HG03066 (cell line): ENCODE results near the gene ARL15.
"Not testable (repeated sequence)": the region's sequence is repeated elsewhere in the genome, so short reads cannot be mapped to it uniquely, and the experiment has no call there.

ENCODE experiments used
- ATAC-seq: cut with Tn5 transposase; IDR thresholded peaks from one replicate; pipeline ENCODE4 v1.9.1; 2021; ENCODE audit warnings: low read depth; ENCODE audit not compliant: unreplicated experiment

The ARL15 gene

DNA sequence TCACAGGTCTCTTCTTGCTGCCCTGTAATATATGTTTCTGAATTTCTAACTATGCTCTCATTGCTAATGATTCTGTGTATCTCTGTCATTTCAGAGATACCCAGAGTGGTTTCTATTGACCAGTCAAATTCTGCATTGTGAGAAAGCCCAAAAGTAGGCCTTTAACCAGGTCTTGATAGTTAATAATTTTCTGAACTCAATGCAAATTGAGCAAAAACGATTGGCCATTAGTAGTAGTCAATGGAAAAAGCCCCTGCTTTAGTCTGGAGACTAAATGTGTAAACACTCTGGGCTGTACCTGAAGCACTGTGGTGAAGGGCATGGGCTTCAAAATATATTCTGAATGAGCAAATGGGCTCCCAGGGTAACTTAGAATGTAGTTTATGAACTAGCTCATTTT is 307.6 kb downstream of the ARL15 start:
- no peak for ATAC-seq

DNA sequence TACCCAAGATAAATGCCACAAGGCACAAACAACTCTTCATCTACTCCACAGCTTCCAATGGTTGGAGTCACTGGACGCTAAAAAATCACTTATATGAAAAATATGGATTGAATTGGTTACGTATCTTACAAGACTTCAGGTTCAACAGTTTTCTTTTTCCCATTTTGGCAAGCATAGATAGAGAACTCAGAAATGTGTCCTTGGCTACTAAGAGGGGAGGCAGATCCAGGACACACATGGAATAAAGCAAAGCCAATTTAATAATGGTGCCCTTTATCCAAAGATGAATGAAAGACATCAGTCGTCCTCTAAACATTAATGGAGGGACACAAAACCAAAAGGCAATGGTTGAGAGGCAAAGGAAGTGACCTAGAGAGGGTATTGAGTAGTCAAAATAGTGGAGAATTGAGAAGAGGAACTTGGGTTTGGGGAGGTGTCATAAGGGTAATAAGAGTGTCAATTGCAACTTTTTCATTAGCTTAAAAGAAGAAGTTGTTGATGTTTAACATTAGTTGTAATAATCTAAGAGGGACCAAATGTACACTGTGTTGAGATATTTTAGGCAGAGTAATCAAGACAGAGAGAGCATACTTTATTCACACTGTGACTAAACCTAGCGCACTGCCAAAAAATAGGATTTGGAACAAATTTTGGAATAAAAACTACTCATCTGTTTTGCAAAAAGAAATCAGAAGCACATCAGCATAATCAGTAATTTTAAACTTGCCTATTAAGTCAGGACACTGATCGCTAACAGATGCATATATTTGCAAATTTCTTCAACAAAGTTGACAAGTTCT is 308.2 kb downstream of the ARL15 start:
- ATAC-seq = no peak

DNA sequence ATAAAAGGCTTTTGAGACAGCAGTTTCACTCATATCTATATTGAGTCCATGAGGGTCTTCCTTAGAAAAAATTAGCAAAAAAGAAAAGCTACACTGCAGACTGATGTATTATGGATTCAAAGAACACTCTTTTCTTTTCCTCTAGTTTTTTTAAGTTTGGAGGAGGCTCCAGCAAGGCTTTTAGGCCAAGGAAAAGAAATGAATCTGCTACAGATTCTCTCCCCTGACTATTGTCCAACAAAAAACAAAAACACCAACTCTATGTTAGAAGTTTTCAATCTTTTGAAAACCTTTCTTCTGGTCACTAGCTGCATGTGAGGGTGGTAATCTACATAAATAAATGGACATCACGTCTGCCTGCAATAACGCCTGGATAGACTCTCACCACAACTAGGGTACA is 310.4 kb downstream of the ARL15 start:
- ATAC-seq = no peak

DNA sequence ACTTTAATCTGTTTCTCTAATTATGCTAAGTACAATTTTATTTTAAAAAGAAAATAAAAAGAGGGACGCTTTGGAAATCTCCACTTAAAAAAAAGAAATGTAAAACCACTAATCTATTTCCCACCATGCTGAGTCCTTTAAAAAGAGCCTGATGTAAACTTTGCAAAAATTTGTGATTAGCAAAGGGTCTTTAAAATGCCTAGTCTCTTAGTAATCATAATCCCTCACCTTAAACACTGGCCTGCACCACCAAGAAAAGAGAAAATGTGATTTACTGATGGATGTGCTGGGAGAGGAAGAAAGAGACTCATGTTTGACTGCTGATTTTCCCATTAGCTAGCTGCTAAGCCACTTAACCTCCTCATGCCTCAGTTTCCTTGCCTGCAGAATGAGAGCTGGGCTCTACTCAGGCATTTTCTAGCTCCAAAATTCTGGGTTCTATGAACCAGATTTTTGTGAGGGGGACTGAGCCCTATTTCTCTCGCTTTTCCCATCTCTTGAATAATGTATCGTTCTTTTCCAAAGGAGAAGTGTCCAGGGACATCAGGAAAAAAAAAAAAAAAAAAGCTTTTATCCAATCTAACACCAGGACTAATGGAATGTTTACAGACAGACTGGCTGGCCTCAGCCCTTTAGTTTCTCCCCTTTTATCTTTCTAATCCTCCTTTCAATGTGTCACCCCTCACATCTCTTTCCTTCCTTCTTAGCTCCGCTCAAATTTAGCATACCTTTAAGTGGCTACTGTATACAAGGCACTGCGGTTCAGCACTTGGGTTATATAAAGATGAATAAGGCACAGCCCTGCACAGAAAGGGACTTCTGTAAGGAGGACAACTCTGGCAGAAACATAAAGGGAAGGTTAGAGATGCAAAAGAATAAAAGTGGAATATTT is 312.4 kb downstream of the ARL15 start:
- ATAC-seq = no peak

DNA sequence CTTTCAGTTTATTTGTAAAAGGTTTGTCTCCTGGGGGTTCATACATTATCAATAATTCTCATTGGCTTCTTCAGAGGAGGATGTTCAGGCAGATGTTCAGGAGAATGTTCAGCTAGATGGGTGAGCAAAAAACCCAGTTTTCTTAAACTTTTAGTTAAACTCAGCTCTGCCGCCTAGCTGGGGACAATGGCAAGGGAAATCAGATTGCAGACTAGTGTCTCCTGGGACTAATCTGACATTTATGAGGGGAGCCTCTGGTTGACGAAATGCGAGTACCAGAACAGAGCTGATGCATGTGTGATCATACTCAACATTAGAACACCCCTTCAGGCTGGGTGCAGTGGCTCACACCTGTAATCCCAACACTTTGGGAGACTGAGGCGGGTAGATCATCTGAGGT is 314.4 kb downstream of the ARL15 start:
- ATAC-seq = no peak

DNA sequence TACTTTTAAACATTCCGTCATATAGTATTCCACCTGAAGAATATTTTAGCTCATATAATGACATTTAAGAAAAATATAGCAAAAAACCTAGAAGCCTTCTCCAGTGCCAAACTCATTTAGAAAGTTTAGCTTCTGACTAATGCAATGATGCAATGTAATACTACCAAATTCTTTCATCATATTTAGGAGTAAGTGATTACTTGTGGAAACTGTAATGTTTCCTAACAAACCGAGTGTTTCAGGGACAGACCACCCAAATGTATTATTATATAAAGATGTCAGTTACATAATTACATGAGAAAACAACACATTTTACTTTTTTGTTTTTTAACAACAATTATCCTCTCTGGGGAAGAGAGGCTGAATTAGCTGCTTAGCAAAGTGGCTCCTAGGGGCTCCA is 316.2 kb downstream of the ARL15 start:
- no peak for ATAC-seq

DNA sequence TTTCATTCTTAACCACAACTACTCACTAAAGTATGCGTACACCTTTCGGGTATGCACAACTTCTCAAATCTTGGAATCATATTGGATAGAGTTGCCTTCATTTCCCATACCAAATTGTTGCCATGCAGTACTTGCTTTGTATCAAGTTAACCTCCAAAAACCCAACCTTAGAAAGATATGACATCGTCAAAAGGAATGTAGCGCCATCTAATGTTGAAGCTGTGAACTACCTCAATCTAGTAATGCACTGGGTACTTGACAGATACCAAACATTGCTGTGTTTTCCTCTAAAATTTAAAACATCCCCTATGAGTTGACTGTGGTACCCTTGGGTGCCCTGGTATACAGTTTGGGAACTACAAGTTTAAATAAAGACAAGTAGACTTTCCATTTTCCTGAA is 318.4 kb downstream of the ARL15 start:
- ATAC-seq = no peak

DNA sequence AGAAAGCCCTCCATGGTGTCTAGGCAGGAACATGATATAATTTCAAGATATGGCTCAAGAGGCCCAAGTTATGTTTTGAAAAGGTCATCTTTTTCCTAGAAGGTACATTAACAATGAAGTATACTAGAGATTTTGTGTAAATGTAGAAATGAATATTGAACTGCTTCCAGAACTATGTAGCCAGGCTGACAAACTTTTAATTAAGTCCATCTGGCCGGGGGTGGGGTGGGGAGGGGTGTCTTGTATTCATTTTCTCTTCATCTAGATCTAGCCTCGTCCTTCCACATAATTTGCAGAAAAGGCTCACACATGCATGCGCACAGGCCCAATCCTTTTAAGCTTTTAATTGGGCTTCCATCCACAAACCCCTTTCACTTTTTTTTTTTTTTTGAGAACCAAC is 323.3 kb downstream of the ARL15 start:
- no peak for ATAC-seq

DNA sequence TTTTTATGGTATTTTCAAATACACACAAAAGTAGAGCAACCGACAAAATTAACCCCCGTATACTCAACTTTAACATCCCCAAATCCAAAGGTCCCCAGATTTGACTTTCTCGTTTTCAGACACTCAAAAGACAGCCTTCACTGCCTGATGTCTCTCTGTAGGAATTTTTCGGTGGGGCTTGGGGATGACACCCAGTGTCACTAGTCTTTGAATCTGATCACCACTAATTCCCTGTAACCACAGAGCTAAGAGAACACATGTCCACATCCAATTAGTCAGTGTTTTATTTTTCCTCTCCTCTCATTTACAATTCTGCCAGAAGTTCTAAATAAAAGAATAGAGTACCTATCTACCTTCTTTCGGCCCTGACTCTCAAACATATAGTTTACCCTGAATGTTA is 324.6 kb downstream of the ARL15 start:
- no peak for ATAC-seq

DNA sequence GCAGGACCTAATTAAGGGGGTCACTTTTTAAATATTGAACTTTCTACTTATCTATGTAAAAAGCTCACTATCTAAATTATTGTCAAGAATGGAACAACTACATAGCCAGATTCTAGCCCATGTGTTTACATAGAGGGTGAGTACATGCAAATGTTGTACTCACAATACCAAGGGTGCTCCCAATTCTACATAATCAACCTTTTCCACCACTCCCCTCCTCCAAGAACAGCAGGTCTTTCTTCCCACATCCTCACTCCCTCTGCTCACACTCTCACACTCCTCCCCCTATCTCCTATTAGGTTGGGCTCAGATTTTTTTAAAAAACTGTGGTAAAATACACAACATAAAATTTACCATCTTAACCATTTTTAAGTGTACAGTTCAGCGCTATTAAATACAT is 325.4 kb downstream of the ARL15 start:
- no peak for ATAC-seq

DNA sequence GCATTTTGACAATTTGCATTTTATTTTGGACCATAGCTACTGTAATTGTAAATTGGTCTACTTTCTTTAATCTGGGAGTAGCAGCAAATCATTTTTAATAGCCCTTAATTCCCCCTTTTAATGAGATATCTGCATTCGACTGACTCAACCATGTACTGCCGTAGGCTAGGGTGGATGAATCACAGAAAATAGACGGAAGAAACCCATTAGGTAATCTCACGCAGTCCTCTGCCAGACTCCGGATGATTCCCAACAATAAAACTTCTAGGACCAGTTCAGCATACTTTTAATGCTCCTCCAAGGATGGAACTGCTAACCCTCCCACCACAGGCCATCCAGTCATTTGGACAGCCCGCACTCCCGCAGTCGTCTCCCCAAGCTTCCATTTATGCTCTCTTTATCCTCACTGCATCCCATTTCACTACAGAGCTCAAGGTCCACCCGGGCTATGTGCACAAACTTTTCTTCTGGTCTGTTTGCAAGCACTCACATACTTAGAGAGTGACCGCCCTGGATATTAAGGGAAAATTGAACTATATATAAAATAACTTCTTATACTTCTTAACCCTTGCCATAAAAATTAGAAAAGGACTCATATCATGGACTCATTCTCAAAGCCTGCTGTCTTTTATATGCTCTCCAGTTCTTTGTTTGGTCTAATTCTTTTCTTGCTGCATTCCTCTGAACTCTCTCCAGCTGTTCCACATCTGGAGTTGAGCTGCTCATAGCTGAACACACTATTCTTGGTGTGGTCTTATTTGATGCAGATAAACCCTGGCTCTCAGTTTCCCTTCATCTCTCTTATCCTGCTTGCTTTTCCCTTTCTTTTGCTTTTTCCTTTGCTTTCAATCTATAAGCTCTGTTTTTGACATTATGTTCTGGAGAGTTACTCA is 326.6 kb downstream of the ARL15 start:
- ATAC-seq = no peak

DNA sequence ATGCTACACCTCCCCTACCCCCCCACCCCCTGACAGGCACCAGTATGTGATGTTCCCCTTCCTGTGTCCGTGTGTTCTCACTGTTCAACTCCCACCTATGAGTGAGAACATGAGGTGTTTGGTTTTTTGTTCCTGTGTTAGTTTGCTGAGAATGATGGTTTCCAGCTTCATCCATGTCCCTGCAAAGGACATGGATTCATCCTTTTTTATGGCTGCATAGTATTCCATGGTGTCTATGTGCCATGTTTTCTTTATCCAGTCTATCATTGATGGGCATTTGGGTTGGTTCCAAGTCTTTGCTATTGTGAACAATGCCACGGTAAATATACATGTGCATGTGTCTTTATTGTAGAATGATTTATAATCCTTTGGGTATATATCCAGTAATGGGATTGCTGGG is 328.1 kb downstream of the ARL15 start:
- not testable (repeated sequence) for ATAC-seq

DNA sequence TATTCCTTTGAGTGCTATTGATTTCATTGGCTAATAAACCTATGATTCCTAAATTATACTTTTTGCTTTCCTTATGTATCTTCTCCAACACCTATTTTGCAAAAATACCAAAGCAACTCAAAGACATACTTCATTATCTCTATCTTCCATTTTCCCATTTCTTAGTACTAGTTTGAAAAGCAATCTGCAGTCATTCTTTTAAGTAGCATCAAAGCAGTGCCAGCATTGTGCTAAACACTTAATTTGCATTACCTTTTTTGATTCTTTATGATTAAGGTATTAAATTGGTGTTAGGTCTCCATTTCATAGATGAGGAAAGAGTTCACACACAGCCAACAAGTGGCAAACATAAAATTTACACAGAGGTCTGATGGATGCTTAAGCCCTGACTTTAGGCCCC is 330.3 kb downstream of the ARL15 start:
- ATAC-seq = no peak

DNA sequence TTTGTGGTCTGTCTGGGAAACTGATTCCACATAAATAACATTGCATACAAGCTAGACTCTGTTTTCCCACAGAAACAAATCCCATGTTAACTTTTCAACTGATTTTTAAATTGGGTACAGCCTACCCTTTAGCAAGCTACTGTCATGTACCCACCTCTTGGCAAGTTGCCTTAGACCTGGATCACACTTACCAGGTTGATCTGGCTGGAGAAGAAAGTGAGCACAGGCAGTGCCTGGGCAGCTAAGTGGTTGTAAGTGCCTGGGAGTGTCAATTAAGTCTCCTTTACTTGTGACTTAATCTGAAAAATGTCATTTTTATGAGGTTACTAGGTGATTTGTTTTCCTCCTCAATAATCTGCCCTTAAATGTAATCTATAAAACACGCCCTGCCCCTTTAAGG is 336.4 kb downstream of the ARL15 start:
- no peak for ATAC-seq

DNA sequence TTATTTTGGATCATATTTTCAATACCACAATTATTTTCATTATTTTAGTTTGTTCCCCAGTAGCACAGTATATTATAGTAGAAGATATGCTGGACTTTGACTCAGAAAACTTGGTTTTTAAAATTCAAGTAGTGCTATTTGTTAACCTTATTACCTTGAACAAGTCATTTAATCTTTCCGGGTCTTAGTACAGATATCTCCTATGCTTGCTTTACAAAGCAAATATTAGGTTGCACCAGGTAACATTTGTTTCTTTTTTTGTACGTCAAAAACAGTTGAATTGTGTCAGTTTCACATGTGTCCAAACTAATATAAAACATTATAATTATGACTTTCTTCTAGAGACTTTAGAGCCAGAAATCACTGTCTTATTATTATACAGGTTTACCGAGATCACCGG is 338.1 kb downstream of the ARL15 start:
- ATAC-seq = no peak

DNA sequence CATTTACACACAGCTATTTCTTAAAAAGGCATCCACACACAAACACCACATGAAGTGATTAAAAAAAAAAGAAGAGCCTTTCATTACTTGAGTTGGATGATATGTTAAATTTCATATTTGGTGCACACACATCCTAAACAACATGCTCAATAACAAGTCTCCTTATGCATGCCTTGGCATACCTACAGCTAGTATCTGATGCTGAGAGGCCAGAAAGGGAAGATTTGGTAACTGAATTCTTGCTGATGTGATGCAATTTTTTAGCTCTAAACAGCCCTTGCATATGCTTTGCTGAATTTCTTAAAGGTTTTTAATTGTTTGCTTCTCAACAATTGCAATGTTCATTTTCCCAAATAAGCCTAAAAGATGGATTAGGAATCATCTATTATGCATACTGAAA is 338.8 kb downstream of the ARL15 start:
- no peak for ATAC-seq

DNA sequence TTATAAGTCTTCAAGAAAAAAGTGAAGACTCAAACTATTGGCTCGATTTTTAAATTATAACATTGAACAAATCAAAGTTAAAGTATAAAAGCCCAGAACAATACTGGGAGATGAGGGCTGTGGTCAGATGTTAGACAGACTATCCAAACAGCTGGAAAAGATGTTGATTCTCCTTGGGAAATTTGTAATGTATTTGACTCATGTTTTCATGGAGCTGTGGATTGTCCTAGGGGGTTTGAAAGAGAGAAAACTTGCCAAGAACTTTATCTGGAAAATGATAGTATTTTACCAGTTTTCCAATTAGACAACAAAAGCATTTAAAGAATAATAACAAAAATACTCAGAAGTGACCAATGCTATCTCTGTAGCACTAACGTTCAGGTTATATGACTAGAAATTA is 339.2 kb downstream of the ARL15 start:
- ATAC-seq = no peak

DNA sequence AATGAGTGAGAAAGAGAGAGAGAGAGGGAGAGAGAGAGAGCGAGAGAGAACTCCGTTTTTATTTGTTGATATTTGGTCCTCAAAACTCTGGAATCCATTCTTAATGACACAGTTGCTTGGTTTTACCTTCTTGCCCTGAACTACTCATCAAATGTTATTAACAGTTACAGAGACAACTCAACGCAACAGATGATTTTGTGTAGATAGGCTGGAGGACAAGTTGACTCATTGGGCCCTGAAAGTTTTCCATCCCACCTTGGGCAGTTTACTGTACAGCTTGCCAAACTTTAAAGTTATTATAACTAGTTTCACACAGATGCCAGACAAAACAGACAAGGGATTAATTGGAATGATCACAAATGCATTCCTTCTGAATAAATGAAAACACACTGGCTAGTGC is 339.9 kb downstream of the ARL15 start:
- no peak for ATAC-seq

DNA sequence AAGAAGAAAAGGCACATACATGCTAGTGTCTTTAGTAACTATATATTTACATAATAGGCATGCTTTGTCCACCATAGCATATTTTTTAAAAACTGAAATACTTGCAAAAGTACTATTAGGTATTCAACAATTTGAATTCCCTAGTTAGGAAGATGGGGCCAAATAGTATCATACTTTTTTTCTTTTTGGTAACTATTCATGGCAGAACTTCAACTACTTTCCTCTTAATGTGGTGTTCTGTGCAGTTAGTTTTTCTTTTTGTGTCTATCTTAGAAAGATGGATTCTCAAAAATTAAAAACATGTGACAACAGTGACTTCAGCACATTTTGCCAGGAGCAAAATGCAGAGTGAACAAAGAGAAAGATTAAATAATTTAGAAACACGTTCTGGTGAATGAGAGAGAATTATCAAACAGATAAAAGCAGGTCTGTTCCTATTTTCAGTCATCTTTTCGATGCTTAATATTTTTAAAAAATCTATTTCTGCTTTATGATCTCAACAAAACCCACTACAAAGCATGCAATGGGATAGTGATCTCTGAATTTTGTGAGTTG is 341.1 kb downstream of the ARL15 start:
- no peak for ATAC-seq

DNA sequence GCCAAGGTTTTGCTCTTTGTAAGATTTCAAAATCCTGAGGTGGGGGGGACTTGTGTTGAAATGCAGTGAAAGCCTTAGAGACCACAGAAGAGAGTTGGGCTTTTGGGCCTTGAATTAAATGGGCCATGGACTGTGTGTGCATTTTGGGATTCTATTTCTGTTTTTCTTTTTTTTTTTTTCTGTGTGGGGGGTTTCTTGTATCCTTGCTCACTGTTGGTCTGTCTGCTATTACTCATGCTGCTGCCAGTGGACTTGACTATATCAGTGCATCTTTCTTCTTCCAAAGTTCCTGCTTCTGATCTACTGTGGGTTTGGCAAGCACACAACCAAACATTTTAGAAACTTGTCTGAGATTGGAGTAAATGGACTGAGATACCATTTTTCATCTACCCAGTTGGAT is 344.9 kb downstream of the ARL15 start:
- ATAC-seq = no peak

DNA sequence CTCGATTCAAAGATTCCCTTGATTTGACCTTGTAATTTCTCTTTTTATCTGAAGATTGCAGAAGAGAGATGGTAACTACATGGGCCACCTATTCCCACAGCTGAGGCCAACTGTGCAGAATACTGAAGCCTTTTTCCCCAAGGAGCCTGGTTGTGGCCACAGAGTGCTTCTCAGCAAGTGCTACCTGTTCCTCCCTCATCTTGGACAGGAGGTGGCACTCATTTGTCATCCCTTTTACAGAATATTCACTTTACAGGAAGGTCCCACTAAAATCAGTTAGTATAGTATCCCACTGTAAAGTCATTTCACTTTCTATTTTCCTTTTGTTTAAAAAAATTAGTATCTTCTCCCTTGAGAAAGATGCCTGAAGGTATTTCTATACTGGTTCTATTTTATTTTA is 346.4 kb downstream of the ARL15 start:
- ATAC-seq = no peak
